Measurements from ENCODE around the gene APOBEC3H.

Gene APOBEC3H

DNA sequence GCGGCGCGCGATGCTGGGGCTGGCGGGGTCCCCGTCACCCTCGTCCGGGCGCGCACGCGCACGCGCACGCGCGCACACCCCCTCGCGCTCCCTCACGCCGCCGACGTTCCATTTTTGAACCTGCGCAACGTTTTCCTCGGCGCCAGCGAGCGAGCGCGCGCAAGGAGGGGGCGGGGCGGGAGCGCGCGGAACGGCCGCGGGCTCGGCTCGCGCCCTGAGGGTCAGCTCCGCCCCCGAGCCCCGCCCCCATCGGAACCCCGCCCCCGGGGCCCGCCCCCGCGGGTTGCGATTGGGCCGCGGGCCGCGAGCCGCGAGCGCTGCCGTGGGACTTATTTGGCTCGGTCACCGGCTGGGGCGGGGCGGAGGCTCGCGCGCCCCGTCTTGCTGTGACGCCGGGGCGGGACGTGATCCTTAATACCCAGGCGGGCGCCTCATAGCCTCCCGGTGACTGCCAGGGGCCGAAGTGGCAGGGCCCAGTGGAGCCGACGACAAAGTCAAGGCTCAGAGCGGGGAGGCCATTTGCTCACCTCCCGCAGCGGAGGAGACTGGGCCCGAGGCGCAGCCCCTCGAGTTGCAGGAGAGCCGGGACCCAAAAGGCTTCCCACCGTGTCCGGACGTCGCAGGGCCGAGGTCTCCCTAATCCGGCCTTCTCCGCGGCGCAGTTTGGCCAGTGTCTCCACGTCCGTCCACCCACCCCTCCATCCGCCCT, 55.6 kb downstream of the APOBEC3H start, which contains the start of gene CBX7:
CBX7 (minus strand) TSS at position 170 of the 709 bp plus-strand sequence. CDS start 236 bp downstream, outside the sequence.
- Mint-ChIP-seq H3K27me3 (peaks cover 5 to 7% of the 10 kb centered on the region in 2 donors), H3K9me3 (no peaks in the 10 kb centered on the region), H3K36me3 (ENCODE audit: insufficient read depth) (peaks cover 21% of the 10 kb centered on the region), H3K4me3 (peak within 1 kb of the TSS; percentile 96 to 97), H3K27ac (peak within 1 kb of the TSS; percentile 95 to 97), H3K4me1 (ENCODE audit: low read depth in 2 of 2) (peaks cover 37% of the 10 kb centered on the region in 2 donors)
- peak; percentile 78 for ATAC-seq (replicated peaks)
- DNase-seq: peak; percentile 85 to 92 (median 91)

DNA sequence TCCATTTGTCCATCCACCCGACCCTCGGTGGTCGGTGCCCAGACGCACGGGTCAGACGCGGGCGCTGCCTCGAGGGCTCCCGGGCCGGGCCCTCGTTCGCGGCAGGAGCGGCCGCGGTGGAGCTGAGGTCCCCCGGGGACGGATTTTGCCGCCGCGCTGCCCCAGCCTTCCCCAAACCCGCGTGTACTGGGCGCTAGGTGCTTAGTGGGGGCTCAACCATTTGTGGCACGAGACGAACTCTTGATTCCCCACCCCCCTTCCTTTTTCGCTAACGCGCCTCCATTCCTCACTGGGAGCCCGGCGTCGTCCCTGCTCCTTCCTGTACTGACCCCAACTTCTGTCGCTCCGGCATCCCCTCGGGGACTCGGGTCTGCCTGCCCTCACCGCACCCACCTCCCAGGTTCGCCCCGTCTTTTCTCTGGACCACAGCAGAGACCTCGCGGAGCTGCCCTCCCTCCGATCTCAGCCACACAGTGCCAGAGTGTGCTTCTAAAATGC, 56.2 kb downstream of the APOBEC3H start:
- DNase-seq: no peak
- Mint-ChIP-seq H3K36me3 (ENCODE audit: insufficient read depth) (peaks cover 21% of the 10 kb centered on the region), H3K27ac (peak overlapping the region; percentile 95 to 97), H3K4me1 (ENCODE audit: low read depth in 2 of 2) (peaks cover 33 to 34% of the 10 kb centered on the region in 2 donors), H3K9me3 (no peaks in the 10 kb centered on the region), H3K27me3 (peaks cover 5 to 7% of the 10 kb centered on the region in 2 donors), H3K4me3 (peak overlapping the region; percentile 96 to 97)
- no peak for ATAC-seq (replicated peaks)

All from effector memory CD8-positive, alpha-beta T cell (primary cell).